ENCODE measurements around the gene KPNB1.

GRCh38 chr17:47644324-47644723 is 5.4 kb upstream of the KPNB1 start:
- TF ChIP-seq CTCF (IDR thresholded peaks at IDR 0.05) (no peak), POLR2A (IDR thresholded peaks at IDR 0.05) (no peak)

Data from uterus (tissue), 2 donors.